ENCODE measurements around the gene ACOT7.

- TF ChIP-seq CTCF (IDR thresholded peaks at IDR 0.05): no peak
- TF ChIP-seq POLR2A (IDR thresholded peaks at IDR 0.05): no peak
Measured at GRCh38 chr1:6271006-6271405, 122.6 kb downstream of the ACOT7 start.
